ENCODE results near the gene GALR3. TPM values are rescaled to one million over a fixed set of nuclear protein-coding genes. Genes with fewer than 3 reads are reported as not detected.

The GALR3 gene
- total RNA-seq, 3 donors from 2014 or later = 0.44 TPM; not detected in 2

- intact Hi-C loops (cut with DNase I; ENCODE audit: low total_unique reads) = no loop called here
- H3K27me3 ChIP-seq = no peaks in the 10 kb centered on the region
- H3K4me3 ChIP-seq = peak overlapping the region; percentile 58 to 78 (median 69)
- TF ChIP-seq POLR2A (IDR thresholded peaks at IDR 0.05) (no peak), POLR2AphosphoS5 (IDR thresholded peaks at IDR 0.05) (no peak)
- TF ChIP-seq, protein P1, sequence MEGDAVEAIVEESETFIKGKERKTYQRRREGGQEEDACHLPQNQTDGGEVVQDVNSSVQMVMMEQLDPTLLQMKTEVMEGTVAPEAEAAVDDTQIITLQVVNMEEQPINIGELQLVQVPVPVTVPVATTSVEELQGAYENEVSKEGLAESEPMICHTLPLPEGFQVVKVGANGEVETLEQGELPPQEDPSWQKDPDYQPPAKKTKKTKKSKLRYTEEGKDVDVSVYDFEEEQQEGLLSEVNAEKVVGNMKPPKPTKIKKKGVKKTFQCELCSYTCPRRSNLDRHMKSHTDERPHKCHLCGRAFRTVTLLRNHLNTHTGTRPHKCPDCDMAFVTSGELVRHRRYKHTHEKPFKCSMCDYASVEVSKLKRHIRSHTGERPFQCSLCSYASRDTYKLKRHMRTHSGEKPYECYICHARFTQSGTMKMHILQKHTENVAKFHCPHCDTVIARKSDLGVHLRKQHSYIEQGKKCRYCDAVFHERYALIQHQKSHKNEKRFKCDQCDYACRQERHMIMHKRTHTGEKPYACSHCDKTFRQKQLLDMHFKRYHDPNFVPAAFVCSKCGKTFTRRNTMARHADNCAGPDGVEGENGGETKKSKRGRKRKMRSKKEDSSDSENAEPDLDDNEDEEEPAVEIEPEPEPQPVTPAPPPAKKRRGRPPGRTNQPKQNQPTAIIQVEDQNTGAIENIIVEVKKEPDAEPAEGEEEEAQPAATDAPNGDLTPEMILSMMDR (IDR thresholded peaks at IDR 0.05) = no peak
- peak in 1 of 2 donors; percentile 48 for DNase-seq (ENCODE audit: low spot score in 2 of 2)
- H3K9me3 ChIP-seq = no peaks in the 10 kb centered on the region
- H3K4me1 ChIP-seq = peaks cover 4 to 12% of the 10 kb centered on the region in 2 donors
- no peaks in the 10 kb centered on the region for H3K36me3 ChIP-seq
- peak overlapping the region; percentile 94 to 98 for H3K27ac ChIP-seq
These were observed 16.5 kb upstream of the GALR3 start for GRCh38 chr22:37806409-37807333.

GRCh38 chr22:37807410-37808293, 15.5 kb upstream of the GALR3 start, which contains the start of gene GCAT:
TSS of gene GCAT (plus strand) at chr22:37807934. CDS start at chr22:37807968, 34 bp downstream.
- Histone ChIP-seq H3K27me3 (no peaks in the 10 kb centered on the region), H3K27ac (peak within 1 kb of the TSS; percentile 94 to 98), H3K4me3 (peak within 1 kb of the TSS; percentile 58 to 78 (median 69)), H3K9me3 (no peaks in the 10 kb centered on the region), H3K4me1 (peaks cover 4 to 12% of the 10 kb centered on the region in 2 donors), H3K36me3 (no peaks in the 10 kb centered on the region)
- peak; percentile 96 to 97 for DNase-seq (ENCODE audit: low spot score in 2 of 2)
- intact Hi-C loops (cut with DNase I; ENCODE audit: low total_unique reads) = no loop called here
- TF ChIP-seq POLR2AphosphoS5 (IDR thresholded peaks at IDR 0.05) = peak; percentile 50 to 70 (median 59)
- TF ChIP-seq POLR2A (IDR thresholded peaks at IDR 0.05) = no peak

GRCh38 chr22:37808294-37808657, 14.9 kb upstream of the GALR3 start:
- TF ChIP-seq, protein P1 (IDR thresholded peaks at IDR 0.05) = no peak
- TF ChIP-seq POLR2A (IDR thresholded peaks at IDR 0.05) (no peak), POLR2AphosphoS5 (IDR thresholded peaks at IDR 0.05) (no peak)
- H3K4me1 ChIP-seq = peaks cover 4 to 12% of the 10 kb centered on the region in 2 donors

DNA sequence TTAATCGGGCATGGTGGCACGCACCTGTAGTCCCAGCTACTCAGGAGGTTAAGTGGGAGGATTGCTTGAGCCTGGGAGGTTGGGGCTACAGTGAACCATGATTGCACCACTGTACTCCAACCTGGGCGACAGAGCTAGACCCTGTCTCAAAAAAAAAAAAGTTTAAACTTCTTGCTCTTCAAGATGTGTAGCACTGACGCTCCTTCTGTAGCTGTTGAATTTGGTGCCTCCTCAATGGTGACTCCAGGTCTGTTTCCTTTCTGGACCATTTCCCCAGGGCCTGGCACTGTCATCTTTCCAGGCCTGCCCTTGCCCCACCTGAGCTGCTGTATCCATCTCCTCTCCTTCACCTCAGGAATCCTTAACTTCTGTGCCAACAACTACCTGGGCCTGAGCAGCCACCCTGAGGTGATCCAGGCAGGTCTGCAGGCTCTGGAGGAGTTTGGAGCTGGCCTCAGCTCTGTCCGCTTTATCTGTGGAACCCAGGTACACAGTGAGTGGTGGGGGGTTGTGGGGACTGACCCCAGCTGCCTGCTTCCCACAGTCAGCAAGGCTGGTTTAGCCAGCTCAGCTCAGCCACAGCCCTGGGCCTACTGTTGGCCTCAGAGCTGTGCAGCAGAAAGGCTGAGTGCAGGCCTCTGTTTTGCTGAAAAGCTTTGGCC, 13.4 kb upstream of the GALR3 start:
- H3K4me3 ChIP-seq = no peak overlapping the region
- H3K27me3 ChIP-seq = no peaks in the 10 kb centered on the region
- H3K4me1 ChIP-seq = peaks cover 4 to 6% of the 10 kb centered on the region in 2 donors
- intact Hi-C loops (cut with DNase I; ENCODE audit: low total_unique reads) = no loop called here
- no peaks in the 10 kb centered on the region for H3K9me3 ChIP-seq
- TF ChIP-seq, protein P1 (IDR thresholded peaks at IDR 0.05) = no peak
- no peak for TF ChIP-seq POLR2AphosphoS5 (IDR thresholded peaks at IDR 0.05)
- no peak overlapping the region for H3K27ac ChIP-seq
- no peaks in the 10 kb centered on the region for H3K36me3 ChIP-seq
- DNase-seq (ENCODE audit: low spot score in 2 of 2) = no peak

More at GRCh38 chr22:37808294-37808657, 14.9 kb upstream of the GALR3 start:
- Histone ChIP-seq H3K4me3 (peak overlapping the region; percentile 58 to 78 (median 69)), H3K27ac (peak overlapping the region; percentile 84 to 94), H3K36me3 (no peaks in the 10 kb centered on the region), H3K27me3 (no peaks in the 10 kb centered on the region), H3K9me3 (no peaks in the 10 kb centered on the region)
- no peak for DNase-seq (ENCODE audit: low spot score in 2 of 2)
- intact Hi-C loops (cut with DNase I; ENCODE audit: low total_unique reads) = no loop called here

DNA sequence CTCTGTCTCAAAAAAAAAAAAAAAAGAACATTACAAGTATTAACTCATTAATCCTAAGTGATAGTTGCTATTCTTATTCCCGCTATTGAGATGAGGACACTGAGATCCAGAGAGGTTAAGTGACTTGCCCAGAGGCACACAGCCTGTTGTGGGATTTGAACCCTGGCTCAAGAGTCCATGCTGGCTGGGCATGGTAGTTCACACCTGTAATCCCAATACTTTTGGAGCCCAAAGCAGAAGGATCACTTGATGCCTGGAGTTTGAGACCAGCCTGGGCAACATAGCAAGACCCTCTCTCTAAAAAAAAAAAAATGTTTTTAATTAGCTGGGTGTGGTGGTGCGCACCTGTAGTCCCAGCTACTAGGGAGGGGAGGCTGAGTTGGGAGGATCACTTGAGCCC, 11.3 kb upstream of the GALR3 start:
- no peaks in the 10 kb centered on the region for H3K36me3 ChIP-seq
- H3K27ac ChIP-seq = no peak overlapping the region
- DNase-seq (ENCODE audit: low spot score in 2 of 2) = no peak
- TF ChIP-seq POLR2AphosphoS5 (IDR thresholded peaks at IDR 0.05) (no peak), POLR2A (IDR thresholded peaks at IDR 0.05) (no peak)
- TF ChIP-seq, protein P1 (IDR thresholded peaks at IDR 0.05) = no peak
- H3K27me3 ChIP-seq = no peaks in the 10 kb centered on the region
- H3K9me3 ChIP-seq = no peaks in the 10 kb centered on the region
- H3K4me1 ChIP-seq = peaks cover 0 to 4% of the 10 kb centered on the region in 2 donors
- no peak overlapping the region for H3K4me3 ChIP-seq
- intact Hi-C loops (cut with DNase I; ENCODE audit: low total_unique reads) = no loop called here
